ENCODE results near the gene OR5C1. TPM values are rescaled to one million over a fixed set of nuclear protein-coding genes. Genes with fewer than 3 reads are reported as not detected.

OR5C1 gene
- total RNA-seq: not detected in 2 replicates

DNA sequence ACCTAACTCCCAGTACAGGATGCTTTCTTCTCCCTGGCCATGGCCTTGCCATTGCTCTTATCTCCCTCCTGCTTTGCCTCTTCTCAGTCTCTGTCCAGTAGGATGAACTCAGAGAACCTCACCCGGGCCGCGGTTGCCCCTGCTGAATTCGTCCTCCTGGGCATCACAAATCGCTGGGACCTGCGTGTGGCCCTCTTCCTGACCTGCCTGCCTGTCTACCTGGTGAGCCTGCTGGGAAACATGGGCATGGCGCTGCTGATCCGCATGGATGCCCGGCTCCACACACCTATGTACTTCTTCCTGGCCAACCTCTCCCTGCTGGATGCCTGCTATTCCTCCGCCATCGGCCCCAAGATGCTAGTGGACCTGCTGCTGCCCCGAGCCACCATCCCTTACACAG, at the start of gene OR5C1:
TSS of gene OR5C1 (plus strand) at position 103 of the 400 bp plus-strand sequence. CDS start at position 103, 0 bp downstream.

DNA sequence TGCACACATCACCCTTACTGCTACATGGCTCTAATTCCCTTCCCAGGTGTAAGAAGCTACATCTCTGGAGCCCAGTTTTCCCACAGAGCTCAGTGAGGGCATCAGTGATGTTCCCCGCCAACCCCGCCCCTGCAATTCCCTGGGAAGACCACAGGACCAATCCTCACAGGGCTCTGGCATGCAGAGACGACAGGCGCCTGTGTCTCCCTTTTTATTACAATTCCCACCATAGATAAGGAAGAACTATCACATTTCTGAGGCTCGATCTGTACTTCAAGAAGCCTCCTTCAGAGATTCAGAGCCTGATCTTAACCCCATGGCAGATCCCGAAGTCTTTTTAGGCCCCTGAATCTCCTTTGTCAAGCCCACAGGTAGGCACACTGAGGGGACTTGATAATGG, 46.7 kb upstream of the OR5C1 start, which contains the start of gene OR1L6:
TSS of gene OR1L6 (plus strand) at position 301 of the 400 bp plus-strand sequence. CDS start 7,545 bp downstream, outside the sequence.

GRCh38 chr9:122800066-122801060, 11.6 kb downstream of the OR5C1 start, which contains the start of gene OR1K1:
TSS of gene OR1K1 (plus strand) at chr9:122800123. CDS start at chr9:122800123, 0 bp downstream.

Other genes with a start within 250 kb of the OR5C1 start
- gene OR1N2, start 235.8 kb upstream of the OR5C1 start, total RNA-seq: 0.30 TPM in 1 of 2 replicates, not detected in the other
- gene OR1L8, start 205.5 kb upstream of the OR5C1 start, total RNA-seq: not detected in 2 replicates
- 0.59 TPM in 1 of 2 replicates, not detected in the other for gene OR1Q1, start 174.2 kb upstream of the OR5C1 start, total RNA-seq
- not detected in 2 replicates for gene OR1B1, start 131.3 kb upstream of the OR5C1 start, total RNA-seq
- gene OR1L1, start 127.2 kb upstream of the OR5C1 start, total RNA-seq: not detected in 2 replicates
- gene OR1L3, start 113.8 kb upstream of the OR5C1 start, total RNA-seq: not detected in 2 replicates
- gene OR1L4, start 64.9 kb upstream of the OR5C1 start, total RNA-seq: not detected in 2 replicates
- not detected in 2 replicates for gene OR1L6, start 46.6 kb upstream of the OR5C1 start, total RNA-seq
- gene OR1K1, start 11.2 kb downstream of the OR5C1 start, total RNA-seq: not detected in 2 replicates
- gene PDCL, start 39.7 kb downstream of the OR5C1 start, total RNA-seq: 21.8 and 31.0 TPM in 2 replicates
- 51.8 and 55.3 TPM in 2 replicates for gene RC3H2, start 116.4 kb downstream of the OR5C1 start, total RNA-seq
- 11.5 and 15.6 TPM in 2 replicates for gene ZBTB6, start 124.4 kb downstream of the OR5C1 start, total RNA-seq
- gene ZBTB26, start 142.6 kb downstream of the OR5C1 start, total RNA-seq: 5.1 and 6.2 TPM in 2 replicates
- gene RABGAP1, start 152.1 kb downstream of the OR5C1 start, total RNA-seq: 52.0 and 63.9 TPM in 2 replicates
- 2.2 and 3.1 TPM in 2 replicates for gene GPR21, start 244.7 kb downstream of the OR5C1 start, total RNA-seq